Stimulated activated memory B cell treated with anti-CD40 and anti-IgM and Interleukin-4, amounts not matched to agents 10 μg/mL and 1 μg/mL and 100 μg/mL, for 72 hours (primary cell): ENCODE measurements around the gene GFRA4.
A peak's percentile ranks its signal among the peaks of the same experiment; 100 is the strongest.

Experiments used
- ATAC-seq: fragments of 150-1000 bp; cut with Tn5 transposase; 2 replicates; pipeline ENCODE4 v1.10.0; 2021
- H3K27ac Mint-ChIP-seq: one replicate; pipeline ENCODE4 v1.8.0; 2022; ENCODE audit warnings: mild to moderate bottlenecking, mixed read lengths
- H3K27me3 Mint-ChIP-seq: one replicate; pipeline ENCODE4 v1.8.0; 2022; ENCODE audit warnings: mixed read lengths
- H3K36me3 Mint-ChIP-seq: one replicate; pipeline ENCODE4 v1.8.0; 2022; ENCODE audit warnings: mixed read lengths
- H3K4me1 Mint-ChIP-seq: one replicate; pipeline ENCODE4 v1.8.0; 2022; ENCODE audit warnings: mixed read lengths
- H3K4me3 Mint-ChIP-seq: one replicate; pipeline ENCODE4 v1.8.0; 2022; ENCODE audit warnings: mild to moderate bottlenecking, moderate library complexity, mixed read lengths
- H3K9me3 Mint-ChIP-seq: one replicate; pipeline ENCODE4 v1.8.0; 2022; ENCODE audit warnings: mixed read lengths

GFRA4 gene

GRCh38 chr20:3670945-3671344 is 7.7 kb upstream of the GFRA4 start:
- Mint-ChIP-seq H3K4me1 (peaks cover 6% of the 10 kb centered on the region), H3K9me3 (no peaks in the 10 kb centered on the region), H3K27me3 (peaks cover 84% of the 10 kb centered on the region), H3K4me3 (no peak overlapping the region), H3K36me3 (no peaks in the 10 kb centered on the region), H3K27ac (no peak overlapping the region)
- ATAC-seq: no peak

GRCh38 chr20:3670511-3670910 is 7.3 kb upstream of the GFRA4 start:
- Mint-ChIP-seq H3K36me3 (no peaks in the 10 kb centered on the region), H3K27me3 (peaks cover 83% of the 10 kb centered on the region), H3K4me1 (peaks cover 10% of the 10 kb centered on the region), H3K9me3 (no peaks in the 10 kb centered on the region), H3K27ac (no peak overlapping the region), H3K4me3 (no peak overlapping the region)
- ATAC-seq: no peak

GRCh38 chr20:3669710-3670367 is 6.6 kb upstream of the GFRA4 start:
- Mint-ChIP-seq H3K9me3 (no peaks in the 10 kb centered on the region), H3K36me3 (no peaks in the 10 kb centered on the region), H3K27me3 (peaks cover 76% of the 10 kb centered on the region), H3K4me3 (no peak overlapping the region), H3K27ac (no peak overlapping the region), H3K4me1 (peaks cover 15% of the 10 kb centered on the region)
- ATAC-seq: no peak

- H3K4me3 Mint-ChIP-seq: no peak overlapping the region
- no peaks in the 10 kb centered on the region for H3K9me3 Mint-ChIP-seq
- ATAC-seq: no peak
- H3K27me3 Mint-ChIP-seq: peaks cover 67% of the 10 kb centered on the region
- H3K27ac Mint-ChIP-seq: no peak overlapping the region
- no peaks in the 10 kb centered on the region for H3K36me3 Mint-ChIP-seq
- peaks cover 18% of the 10 kb centered on the region for H3K4me1 Mint-ChIP-seq
These were observed 4.3 kb upstream of the GFRA4 start for GRCh38 chr20:3667434-3668037.

GRCh38 chr20:3663858-3664257 is 659 bp upstream of the GFRA4 start:
- ATAC-seq: no peak
- no peaks in the 10 kb centered on the region for H3K36me3 Mint-ChIP-seq
- no peak overlapping the region for H3K27ac Mint-ChIP-seq
- H3K4me3 Mint-ChIP-seq: no peak overlapping the region
- no peaks in the 10 kb centered on the region for H3K9me3 Mint-ChIP-seq
- peaks cover 56% of the 10 kb centered on the region for H3K27me3 Mint-ChIP-seq
- peaks cover 29% of the 10 kb centered on the region for H3K4me1 Mint-ChIP-seq

GRCh38 chr20:3661814-3662665 is 1.2 kb downstream of the GFRA4 start:
- Mint-ChIP-seq H3K27me3 (peaks cover 40% of the 10 kb centered on the region), H3K4me1 (peaks cover 33% of the 10 kb centered on the region), H3K9me3 (no peaks in the 10 kb centered on the region), H3K27ac (no peak overlapping the region), H3K4me3 (no peak overlapping the region), H3K36me3 (no peaks in the 10 kb centered on the region)
- no peak for ATAC-seq

- H3K9me3 Mint-ChIP-seq: no peaks in the 10 kb centered on the region
- H3K27ac Mint-ChIP-seq: no peak overlapping the region
- no peak for ATAC-seq
- H3K4me1 Mint-ChIP-seq: peaks cover 29% of the 10 kb centered on the region
- no peak overlapping the region for H3K4me3 Mint-ChIP-seq
- peaks cover 35% of the 10 kb centered on the region for H3K27me3 Mint-ChIP-seq
- H3K36me3 Mint-ChIP-seq: no peaks in the 10 kb centered on the region
These were observed 2.0 kb downstream of the GFRA4 start for GRCh38 chr20:3661060-3661813.

- H3K27ac Mint-ChIP-seq: no peak overlapping the region
- H3K9me3 Mint-ChIP-seq: no peaks in the 10 kb centered on the region
- peaks cover 23% of the 10 kb centered on the region for H3K4me1 Mint-ChIP-seq
- no peak overlapping the region for H3K4me3 Mint-ChIP-seq
- H3K36me3 Mint-ChIP-seq: no peaks in the 10 kb centered on the region
- ATAC-seq: no peak
- H3K27me3 Mint-ChIP-seq: peaks cover 35% of the 10 kb centered on the region
These were observed 2.7 kb downstream of the GFRA4 start for GRCh38 chr20:3660262-3661059.

- H3K4me3 Mint-ChIP-seq: no peak overlapping the region
- H3K4me1 Mint-ChIP-seq: peaks cover 16% of the 10 kb centered on the region
- ATAC-seq: no peak
- H3K27me3 Mint-ChIP-seq: peaks cover 35% of the 10 kb centered on the region
- H3K27ac Mint-ChIP-seq: peak overlapping the region; percentile 16
- H3K36me3 Mint-ChIP-seq: no peaks in the 10 kb centered on the region
- no peaks in the 10 kb centered on the region for H3K9me3 Mint-ChIP-seq
These were observed 3.5 kb downstream of the GFRA4 start for GRCh38 chr20:3659492-3660261.

GRCh38 chr20:3658716-3659491 is 4.3 kb downstream of the GFRA4 start:
- H3K4me3 Mint-ChIP-seq: peak overlapping the region; percentile 46
- peaks cover 35% of the 10 kb centered on the region for H3K27me3 Mint-ChIP-seq
- H3K9me3 Mint-ChIP-seq: peaks cover under 1% of the 10 kb centered on the region
- ATAC-seq: peak; percentile 89
- peaks cover 15% of the 10 kb centered on the region for H3K4me1 Mint-ChIP-seq
- H3K36me3 Mint-ChIP-seq: peaks cover 2% of the 10 kb centered on the region
- H3K27ac Mint-ChIP-seq: peak overlapping the region; percentile 16

GRCh38 chr20:3658019-3658715 is 5.0 kb downstream of the GFRA4 start:
- ATAC-seq: no peak
- peaks cover 4% of the 10 kb centered on the region for H3K9me3 Mint-ChIP-seq
- H3K4me3 Mint-ChIP-seq: no peak overlapping the region
- H3K4me1 Mint-ChIP-seq: peaks cover 15% of the 10 kb centered on the region
- peaks cover 6% of the 10 kb centered on the region for H3K36me3 Mint-ChIP-seq
- H3K27me3 Mint-ChIP-seq: peaks cover 34% of the 10 kb centered on the region
- no peak overlapping the region for H3K27ac Mint-ChIP-seq

GRCh38 chr20:3655131-3655405 is 8.1 kb downstream of the GFRA4 start:
- Mint-ChIP-seq H3K4me1 (peaks cover 23% of the 10 kb centered on the region), H3K36me3 (peaks cover 15% of the 10 kb centered on the region), H3K4me3 (no peak overlapping the region), H3K27ac (no peak overlapping the region), H3K9me3 (peaks cover 6% of the 10 kb centered on the region), H3K27me3 (peaks cover 15% of the 10 kb centered on the region)
- no peak for ATAC-seq
